Astrocyte (in vitro differentiated cells and primary cell): Measurements from ENCODE around the gene RASGRF2.

ENCODE experiments used
- EZH2 ChIP-seq: IDR thresholded peaks from 2 replicates; pipeline ENCODE4 v1.6.1; 2012; ENCODE audit warnings: mild to moderate bottlenecking, low read length, inconsistent platforms; ENCODE audit not compliant: insufficient read depth
- TF ChIP-seq, protein P1 (sequence below): IDR thresholded peaks from 2 replicates; pipeline ENCODE4 v1.5.1; 2011; ENCODE audit warnings: low read depth, mild to moderate bottlenecking, inconsistent platforms, low read length, moderate library complexity; ENCODE audit not compliant: insufficient read depth

DNA sequence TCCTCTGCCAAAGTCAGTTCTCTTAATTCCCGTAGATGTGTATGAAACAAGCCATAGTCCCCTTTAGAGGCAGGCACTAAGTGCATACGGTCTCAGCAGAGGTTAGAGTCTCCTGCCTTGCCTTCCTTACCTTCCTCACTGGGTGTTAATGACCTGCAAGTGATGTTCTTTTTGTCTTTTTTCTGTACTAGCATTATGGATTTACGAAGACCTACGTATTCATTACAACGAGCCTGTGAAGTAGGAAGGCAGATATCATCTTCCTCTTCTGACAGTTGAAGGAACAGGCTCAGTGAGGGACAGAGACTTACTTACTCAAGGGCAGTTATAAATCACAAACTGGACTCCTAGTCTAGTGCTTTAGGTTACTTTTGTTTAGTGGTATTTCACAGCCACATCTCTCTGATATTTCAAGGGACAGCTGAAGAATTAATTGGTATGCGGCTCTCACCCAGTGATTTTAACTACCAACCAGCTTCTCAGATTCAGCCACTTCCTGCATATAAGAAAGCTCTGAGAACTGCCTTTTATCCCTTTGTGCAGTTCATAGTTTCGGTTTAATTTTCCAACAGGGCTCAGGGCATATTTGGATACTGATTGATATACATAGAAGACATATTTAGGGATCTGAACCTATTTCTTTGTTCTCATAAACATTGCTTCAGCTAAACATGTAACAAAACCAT is 187.9 kb downstream of the RASGRF2 start:
- TF ChIP-seq, protein P1, sequence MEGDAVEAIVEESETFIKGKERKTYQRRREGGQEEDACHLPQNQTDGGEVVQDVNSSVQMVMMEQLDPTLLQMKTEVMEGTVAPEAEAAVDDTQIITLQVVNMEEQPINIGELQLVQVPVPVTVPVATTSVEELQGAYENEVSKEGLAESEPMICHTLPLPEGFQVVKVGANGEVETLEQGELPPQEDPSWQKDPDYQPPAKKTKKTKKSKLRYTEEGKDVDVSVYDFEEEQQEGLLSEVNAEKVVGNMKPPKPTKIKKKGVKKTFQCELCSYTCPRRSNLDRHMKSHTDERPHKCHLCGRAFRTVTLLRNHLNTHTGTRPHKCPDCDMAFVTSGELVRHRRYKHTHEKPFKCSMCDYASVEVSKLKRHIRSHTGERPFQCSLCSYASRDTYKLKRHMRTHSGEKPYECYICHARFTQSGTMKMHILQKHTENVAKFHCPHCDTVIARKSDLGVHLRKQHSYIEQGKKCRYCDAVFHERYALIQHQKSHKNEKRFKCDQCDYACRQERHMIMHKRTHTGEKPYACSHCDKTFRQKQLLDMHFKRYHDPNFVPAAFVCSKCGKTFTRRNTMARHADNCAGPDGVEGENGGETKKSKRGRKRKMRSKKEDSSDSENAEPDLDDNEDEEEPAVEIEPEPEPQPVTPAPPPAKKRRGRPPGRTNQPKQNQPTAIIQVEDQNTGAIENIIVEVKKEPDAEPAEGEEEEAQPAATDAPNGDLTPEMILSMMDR, result no peak
- TF ChIP-seq EZH2, result no peak
